Stimulated activated CD8-positive, alpha-beta memory T cell treated with anti-CD3 and anti-CD28 coated beads, Interleukin-4, amount 100 ng/mL, for 1 hour (primary cell): Measurements from ENCODE around the gene OPHN1.

Source experiments
- DNase-seq, 2 donors: peaks; one replicate each; pipeline ENCODE4 v3.0.0-alpha.2; 2020; ENCODE audit warnings: low read depth in 2 of 2, low spot score in 1 of 2

OPHN1 gene

DNA sequence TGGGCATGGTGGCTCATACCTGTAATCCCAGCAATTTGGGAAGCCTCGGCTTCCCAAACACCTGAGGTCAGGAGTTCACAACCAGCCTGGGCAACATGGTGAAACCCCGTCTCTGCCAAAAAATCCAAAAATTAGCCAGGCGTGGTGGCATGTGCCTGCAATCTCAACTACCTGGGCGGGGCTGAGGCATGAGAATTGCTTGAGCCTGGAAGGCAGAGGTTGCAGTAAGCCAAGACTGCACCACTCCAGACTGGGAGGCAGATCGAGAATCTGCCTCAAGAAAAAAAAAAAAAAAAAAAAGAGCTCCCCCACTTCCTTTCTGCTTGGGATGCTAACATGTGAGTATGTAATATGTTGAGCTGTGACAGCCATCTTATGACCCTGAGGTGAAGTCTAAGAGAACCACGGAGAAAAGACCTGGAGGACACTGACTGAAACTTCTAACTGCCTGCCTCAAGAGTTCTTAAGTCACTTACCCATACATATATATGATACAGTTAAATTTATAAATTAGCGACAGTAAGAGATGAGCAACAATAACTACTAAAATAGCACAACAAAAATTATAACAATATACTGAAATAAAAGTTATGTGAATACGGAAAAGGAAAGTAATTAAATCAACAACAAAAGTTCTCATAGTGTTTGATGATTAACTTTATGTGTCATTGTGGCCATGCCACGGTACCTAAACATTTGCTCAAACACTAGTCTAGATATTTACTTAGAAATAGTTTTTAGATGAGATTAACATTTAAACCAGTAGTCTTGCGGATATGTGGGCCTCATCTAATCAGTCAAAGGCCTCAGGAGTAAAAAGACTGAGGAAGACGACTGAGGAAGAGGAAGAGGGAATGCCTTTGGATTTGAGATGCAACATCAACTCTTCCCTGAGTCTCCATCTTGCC, 178.3 kb downstream of the OPHN1 start:
- no peak for DNase-seq

GRCh38 chrX:68252664-68253063, 180.6 kb downstream of the OPHN1 start:
- DNase-seq = no peak

- DNase-seq = no peak
Measured at GRCh38 chrX:68249903-68250302, 183.4 kb downstream of the OPHN1 start.

- DNase-seq = no peak
Measured at GRCh38 chrX:68249401-68249831, 183.9 kb downstream of the OPHN1 start.

- no peak for DNase-seq
Measured at GRCh38 chrX:68238568-68238967, 194.7 kb downstream of the OPHN1 start.

DNA sequence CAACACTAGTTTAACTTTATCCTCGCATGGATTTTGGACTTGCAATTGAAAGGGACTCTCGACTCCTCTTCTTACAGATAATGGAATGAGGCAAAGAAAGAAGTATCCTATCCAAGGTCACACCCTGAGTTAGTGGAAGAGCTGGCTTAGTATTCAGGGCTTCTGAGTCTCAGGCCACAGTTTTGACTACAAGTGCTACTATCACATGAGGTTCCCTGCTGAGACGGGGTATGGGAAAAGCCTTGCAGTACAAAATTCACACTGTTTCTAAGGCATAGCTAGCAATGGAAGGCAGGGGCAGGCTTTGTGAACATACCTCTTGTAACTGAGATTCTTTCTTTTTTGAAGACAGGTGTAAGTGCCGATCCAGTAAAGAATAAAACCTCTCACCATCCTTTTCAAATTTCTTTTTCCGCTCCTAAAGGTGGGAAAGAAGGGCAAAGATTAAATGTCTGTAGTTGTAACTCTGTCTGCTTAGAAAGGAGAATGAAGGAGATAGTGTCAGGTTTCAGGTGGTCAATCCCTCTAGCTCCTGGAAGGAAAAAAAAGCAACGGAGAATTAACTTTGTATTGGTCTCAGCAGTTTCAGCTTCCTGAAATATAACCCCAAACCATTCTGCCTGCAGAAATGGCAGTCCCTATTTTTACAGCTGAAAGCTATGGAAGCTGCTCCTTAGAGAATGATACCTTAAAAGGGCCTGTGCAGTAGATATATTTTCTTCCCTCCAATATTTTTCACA, 199.0 kb downstream of the OPHN1 start:
- DNase-seq = no peak

DNA sequence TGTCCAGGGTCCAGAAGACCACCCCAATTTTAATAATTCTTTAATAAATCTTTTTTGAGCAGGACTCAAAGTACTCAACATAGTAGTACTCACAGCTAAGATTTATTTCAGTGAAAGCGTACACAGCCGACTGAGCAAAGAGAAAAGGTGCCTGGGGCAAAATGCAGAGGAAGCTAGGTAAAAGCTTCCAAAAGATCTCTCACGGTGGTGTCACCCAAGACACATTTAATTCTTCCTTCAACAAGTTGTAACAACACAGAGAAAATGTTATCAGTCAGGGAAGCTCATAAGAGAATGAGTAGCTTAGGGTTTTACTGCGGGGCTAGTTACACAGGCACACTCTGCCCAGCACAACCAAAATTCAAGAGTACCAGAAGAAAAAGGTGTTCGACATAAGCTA, 201.1 kb downstream of the OPHN1 start:
- DNase-seq = no peak

DNA sequence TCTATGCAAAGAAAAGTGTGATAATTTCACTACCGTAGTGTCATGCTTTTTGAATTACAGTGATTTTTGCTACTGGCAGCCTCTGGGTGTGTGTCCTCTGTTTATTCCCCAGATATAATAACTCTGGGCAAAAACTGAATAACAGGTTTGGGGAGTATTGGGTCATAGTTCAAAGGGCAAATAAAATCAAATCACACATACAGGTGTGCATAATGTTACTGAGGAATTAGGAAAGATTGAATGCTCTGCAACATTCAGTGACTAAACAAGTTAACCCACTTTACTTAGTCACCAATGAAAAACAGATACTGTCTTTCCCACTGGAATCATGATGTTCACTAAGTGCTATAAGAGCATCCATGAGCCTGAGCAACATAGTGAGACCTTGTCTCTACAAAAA, 224.3 kb downstream of the OPHN1 start:
- DNase-seq = no peak

DNA sequence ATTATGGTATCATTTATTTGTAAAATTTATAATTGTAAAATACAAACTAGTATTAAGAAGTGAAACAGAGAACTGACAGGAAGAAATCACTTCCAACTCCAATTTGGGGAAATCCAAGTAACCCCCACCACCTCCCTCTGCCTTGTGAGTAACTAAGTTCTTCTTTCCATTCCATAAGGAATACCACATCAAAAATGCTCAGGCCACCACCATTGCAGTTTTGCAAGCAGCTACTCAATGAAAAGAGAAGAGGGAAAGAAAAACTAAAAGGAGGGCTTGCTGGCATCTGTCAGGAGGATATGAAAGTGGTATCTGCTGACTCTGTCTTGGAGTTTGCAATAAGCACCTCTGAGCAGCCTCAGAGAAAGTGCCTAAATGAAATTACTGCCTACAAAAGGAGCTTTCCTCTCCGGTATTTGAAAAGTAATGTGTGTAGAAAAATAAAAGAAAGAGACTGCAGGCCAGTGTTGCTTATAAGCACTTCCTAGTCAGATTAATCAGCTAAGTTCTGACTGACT, 228.7 kb downstream of the OPHN1 start:
- DNase-seq = no peak

GRCh38 chrX:68203646-68204045, 229.6 kb downstream of the OPHN1 start:
- DNase-seq = no peak

DNA sequence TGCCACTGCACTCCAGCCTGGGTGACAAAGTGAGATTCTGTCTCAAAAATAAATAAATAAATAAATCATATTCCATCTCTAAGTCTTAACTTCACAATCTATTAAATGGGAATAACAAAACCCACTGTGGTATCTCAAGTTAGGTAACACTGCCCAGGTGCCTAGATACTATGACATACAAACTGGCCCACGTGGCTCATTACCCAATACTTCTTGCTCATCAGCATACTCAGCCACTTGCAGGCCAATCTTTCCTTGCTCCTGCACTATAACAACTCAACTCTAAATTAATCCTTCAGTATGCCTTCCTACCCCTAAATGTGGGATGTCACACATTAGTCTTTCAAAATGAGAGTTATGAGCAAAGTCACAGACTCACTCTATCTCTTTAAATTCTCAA, 230.1 kb downstream of the OPHN1 start:
- no peak for DNase-seq

DNA sequence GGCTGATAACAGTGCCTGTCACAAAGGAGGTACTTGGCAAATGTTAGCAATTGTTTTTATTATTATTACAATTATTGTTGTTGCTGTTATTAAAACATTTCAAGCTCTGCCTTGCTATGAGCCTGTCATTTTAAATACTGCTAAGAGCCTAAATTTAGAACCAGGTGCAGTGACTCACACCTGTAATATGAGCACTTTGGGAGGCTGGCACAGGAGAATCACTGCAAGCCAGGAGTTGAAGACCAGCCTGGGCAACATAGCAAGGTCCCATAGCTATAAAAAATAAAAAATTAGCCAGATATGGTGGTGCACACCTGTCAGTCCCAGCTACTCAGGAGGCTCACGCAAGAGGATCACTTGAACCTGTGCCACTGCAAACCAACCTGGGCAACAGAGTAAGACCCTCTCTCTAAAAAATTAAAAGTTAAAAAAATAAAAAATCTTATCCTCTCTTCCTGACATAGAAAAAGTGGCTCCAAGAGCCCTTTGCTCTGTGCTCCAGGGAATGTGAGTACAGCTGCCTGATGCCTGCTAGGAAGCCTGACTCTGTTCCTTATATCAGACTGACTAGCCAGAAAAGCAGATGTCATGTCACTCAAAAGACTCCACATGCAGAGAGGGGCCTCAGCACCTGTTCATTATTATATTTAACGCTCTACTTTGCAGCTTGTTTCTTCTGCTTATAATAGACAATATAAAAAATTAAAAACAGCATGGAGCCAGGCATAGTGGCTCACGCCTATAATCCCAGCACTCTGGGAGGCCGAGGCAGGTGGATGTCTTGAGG, 234.0 kb downstream of the OPHN1 start:
- no peak for DNase-seq

DNA sequence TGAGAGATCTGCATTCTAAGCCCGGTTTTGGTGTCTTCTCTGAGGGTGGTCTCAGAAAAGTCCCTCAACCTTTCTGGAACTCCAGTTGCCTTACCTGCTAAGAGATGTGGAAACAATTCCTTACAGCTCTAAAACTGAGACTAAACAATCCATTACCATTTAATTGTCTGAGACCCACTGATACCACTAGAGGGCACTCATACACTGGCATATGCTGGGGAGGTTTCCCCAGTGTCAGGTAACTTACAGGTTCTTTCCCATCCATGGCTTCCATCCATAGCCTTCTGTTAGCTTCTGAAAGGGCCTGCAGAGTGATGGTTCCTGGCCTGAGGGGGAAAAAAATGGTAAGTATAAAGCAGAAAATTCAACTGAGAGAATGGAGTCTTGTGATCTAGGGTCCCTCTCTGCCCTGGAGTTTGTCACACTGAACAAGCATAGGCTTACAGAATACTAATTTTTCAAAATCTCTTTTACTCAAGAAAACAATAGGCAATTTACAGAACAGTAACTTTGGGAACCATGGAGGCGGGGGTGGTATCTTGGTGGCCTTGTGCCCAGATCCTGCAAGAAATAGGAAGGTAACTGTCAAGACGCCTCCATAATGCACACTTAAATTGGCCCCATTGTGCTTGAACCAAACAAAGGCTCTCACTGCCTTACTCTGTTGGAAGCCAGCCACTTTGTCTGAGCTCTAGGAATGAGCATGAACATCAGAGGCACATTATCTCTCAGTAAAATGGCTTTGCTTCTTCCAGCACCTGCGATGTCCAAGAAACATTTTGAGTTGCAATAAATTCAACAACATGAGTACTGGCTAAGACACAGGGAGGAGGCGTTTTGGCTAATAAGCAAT, 236.1 kb downstream of the OPHN1 start:
- no peak for DNase-seq

GRCh38 chrX:68195561-68195960, 237.7 kb downstream of the OPHN1 start:
- no peak for DNase-seq

DNA sequence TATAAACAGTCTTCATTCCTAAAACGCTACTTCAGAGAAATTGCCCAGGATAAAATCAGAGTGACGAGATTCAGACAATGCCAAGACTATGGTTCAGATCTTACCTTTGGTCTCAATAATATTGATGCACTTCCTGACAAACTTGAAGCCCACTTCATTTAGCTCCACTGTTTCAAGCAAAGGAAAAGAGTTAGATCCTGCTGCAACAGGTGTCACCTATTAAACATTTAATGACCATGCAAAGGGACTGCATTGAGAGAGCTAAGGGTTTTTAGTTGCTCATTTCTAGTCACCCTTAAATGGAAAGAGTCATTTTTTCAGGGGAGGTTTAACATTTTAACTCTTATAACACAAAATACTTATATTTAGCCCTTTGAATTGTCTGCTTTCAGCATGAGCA, 239.5 kb downstream of the OPHN1 start:
- DNase-seq = no peak

DNA sequence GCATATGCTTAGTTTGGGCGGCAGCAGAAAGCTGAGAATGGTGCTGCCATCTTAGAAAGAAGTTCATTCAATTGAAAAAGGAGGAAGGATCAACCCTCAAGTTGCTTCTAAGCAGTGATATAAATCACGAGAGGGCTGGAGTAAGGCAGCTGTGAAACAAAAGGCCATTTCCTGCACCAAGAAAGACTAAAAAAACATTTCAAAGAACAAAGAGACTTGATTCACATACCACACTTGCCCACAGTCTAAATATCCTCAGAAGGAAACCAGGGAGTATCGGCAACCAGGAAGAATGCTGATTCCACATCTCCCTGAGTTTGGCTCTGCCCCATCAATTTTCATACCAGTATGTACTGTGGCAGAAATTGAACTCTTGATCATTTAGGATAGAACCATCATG, 240.1 kb downstream of the OPHN1 start:
- no peak for DNase-seq

- DNase-seq = no peak
Measured at GRCh38 chrX:68190799-68191198, 242.5 kb downstream of the OPHN1 start.

DNA sequence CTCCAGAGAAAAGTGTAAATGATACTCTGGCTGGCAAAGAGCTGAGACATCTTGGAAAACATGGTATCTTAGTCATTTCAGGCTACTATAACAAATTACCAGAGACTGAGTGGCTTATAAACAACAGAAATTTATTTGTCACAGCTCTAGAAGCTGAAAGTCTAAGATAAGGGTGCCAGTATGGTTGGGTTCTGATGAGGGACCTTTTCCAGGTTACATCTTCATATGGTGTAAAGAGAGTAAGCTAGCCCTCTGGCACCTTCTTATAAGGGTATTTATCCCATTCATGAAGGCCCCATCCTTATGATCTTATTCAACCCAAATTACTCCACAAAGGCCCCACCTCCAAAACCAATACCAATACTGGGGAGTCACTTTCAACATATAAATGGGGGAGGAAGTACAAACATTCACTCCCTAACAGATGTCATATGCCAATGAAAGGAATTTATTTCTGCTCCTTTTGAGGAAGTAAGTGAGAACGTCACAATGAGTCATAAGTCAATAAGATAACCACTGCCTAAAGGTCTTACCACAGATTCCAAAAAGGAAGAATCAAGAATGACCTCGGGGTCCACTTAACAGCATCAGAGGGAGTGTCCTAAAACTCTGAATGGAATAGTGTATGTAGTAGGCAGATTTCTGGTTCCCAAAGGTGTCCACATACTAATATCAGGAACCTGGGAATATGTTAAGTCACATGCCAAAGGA, 246.6 kb downstream of the OPHN1 start:
- no peak for DNase-seq

GRCh38 chrX:68185161-68185560, 248.1 kb downstream of the OPHN1 start:
- no peak for DNase-seq
